ENCODE results near the gene CYP4A22.
A peak's percentile ranks its signal among the peaks of the same experiment; 100 is the strongest.
"Not testable (repeated sequence)": the region's sequence is repeated elsewhere in the genome, so short reads cannot be mapped to it uniquely, and the experiment has no call there.

The CYP4A22 gene

GRCh38 chr1:47184822-47185677 lies 47.8 kb downstream of the CYP4A22 start:
- DNase-seq = no peak

DNA sequence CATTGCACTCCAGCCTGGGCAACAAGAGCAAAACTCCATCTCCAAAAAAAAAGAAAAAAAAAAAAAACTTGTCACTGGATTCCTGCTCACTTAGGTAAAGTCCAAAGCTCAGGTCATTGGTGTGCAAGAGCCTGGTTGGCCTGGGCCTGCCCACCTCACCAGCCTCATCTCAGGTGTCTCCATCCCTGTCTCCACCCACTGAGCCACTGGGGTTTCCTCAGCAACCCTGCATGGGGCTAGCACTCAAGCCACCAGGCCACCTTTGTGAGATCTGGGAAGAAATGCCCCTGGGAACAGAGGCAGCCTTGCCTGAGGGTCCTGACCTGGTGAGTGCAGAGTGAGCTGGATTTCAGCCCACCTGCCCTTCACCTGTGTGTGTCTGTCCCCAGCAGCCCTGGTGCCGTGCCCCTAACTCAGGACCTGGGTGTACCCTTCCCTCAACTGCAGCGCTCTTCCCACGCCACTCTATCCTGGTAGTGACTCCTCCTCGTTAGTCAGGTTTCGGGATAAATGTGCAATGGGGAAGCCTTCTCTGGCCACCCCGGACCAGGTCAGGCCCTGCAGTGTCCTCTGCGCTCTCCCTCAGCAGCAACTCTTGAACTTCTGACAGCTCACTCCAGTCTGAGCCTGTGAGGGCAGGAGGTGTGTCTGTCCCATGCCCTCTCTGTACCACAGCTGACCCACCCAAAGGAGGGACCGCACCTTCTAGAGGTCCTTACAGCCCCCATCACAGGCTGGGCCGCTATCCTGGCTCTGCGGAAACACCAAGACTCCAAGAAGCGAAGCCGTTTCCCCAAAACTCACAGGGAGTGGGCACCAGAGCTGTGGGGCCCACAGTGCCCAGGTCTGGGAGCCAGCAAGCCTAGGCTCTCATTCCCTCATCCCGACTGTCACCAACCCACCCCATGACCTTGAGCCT lies 49.3 kb downstream of the CYP4A22 start:
- no peak for DNase-seq

- DNase-seq = no peak
Observed at GRCh38 chr1:47187231-47187925, 50.1 kb downstream of the CYP4A22 start.

DNA sequence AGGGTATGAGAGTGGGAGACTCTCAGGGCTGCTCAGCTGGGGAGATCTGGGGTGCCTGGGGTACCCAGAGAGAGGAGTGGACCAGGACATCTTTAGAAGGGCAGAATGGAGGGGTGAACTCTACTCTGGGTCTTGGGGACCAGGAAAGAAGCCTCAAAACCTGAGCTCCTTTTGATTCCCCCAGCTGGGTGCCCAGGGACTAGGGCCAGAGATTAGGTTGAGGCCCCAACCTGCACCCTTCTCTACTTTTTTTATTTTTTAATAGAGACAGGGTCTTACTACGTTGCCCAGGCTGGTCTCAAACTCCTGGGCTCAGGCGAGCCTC lies 50.6 kb downstream of the CYP4A22 start:
- DNase-seq = no peak

DNA sequence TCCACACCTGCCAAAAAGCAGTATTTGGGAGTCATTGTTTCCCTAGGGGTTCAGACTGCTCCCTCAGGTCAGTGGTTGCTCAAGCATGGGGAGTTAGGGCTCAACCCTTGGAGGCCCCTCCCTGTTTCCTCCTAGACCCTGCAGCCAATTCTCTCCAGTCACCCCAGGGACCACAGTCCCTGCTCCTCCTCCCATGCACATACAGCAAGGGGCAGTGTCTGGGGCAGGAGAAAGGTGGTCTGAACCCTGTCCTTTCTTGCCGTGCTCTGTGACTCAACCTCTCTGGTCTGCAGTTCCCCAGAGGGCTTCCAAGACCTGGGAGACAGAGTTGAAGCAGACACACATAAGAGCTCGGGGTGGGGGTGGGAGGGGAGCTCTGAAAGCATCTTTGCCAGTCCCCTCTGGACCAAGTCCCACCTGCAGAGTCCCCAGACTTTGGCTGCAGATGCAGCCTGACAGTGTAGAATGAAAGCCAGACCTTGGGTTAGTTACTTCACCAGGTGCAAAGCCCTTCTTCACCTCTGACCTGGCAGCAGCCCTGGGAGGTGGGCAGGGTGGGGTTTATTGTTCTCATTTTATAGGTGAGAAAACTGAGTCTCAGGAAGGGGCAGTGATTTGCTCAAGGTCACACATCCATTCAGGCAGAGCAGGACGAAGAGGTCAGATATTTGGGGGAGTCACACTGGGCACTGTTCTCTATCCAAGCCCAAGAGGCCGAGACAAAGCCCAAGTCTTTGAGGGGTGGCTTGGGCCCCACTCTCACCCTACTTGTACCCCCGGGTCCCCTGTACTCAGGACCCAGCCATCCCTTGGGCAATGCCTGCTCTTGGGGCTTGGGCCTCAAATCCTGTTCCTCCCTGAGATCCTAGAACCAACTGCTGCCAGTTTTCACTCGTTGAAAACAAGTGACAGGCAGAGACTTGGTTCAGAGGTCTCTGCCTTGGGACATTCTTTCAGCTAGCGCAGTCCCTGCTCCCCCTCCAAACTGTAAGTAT lies 51.8 kb downstream of the CYP4A22 start:
- no peak for DNase-seq

GRCh38 chr1:47189844-47190508 lies 52.7 kb downstream of the CYP4A22 start, which contains the start of gene PDZK1IP1:
TSS of gene PDZK1IP1 (minus strand) at chr1:47190036. CDS start at chr1:47189932, 104 bp downstream.
- peak in 5 of 14 donors; percentile 20 to 73 (median 24) for DNase-seq

DNA sequence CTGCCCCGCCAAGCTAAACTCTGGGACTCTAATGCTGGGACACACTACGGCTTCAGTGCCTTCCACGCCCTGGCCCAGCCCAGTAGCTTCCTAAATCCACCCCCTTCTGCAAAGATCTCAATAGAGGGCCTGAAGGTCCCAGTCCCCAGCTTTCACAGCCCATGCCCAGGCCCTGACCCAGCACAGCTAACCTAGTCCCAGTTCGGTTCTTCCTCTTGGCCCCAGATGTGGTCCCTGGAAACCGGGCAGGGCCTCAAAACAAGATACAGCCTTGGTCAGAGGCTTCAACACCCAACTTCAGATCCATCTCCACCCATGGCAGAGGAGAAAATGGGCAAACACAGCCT lies 53.2 kb downstream of the CYP4A22 start:
- no peak for DNase-seq

DNA sequence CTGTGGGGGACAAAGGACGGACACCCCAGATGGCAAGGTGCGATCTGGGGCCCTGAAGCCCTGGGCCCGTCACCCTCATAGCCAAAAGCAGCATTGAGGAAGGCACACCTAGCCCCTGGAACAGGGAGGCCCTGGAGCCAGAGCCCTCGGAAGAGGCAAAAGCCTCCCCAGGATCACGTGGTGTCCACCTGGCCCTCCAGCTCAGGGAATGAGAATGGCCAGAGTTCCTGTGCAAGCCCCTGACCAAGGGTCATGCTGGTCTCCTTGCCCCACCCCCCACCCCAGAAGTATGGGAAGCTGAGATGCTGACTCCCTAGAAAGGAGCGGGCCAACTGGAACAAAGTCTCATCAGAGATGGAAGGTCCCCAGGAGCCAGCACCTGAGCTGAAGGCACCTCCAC lies 53.6 kb downstream of the CYP4A22 start:
- DNase-seq = no peak

- no peak for DNase-seq
Observed at GRCh38 chr1:47191940-47192457, 54.8 kb downstream of the CYP4A22 start.

DNA sequence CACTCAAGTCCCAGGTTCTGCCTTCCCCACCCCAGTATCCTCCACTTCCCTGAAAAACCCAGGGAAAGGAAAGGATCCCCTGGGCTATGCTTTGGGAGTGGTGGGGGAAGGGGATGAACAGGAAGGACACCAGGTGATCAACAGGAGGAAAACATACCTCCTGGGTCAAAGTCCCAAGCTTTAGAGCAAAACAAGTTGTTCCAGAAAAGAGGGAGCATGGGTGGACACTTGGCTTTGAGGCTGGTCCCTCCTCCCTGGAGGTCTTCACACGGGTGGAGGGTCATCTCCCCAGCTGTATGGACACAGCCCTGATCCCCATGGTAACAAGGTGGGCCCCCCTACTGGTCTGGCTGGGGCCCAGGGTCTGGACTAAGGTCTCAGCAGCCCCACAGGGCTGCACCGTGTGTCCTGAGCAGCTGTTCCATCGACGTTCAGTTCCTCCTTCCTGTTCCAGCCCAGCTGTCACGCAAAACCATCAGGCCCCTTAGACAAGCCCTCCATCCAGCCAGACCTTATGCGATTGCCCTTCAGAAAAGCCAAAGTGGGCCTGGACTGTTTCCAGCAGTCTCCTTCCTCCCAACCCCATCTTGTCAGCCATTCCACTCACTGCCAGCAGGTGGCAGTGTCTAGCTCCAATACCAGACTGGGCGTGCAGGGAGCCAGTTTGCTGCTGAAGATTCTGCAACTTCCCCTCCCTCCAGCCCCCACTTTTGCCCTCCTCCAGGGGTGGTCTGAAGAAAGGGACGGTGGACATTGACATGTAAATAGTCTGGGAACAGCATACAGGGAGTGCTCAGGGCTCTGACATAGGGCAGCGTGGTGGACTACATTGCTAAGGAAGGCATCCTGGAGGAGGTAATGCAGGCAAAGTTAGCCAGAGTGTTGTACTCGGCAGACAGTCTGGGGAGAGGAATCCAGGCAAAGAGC lies 55.5 kb downstream of the CYP4A22 start:
- DNase-seq = peak in 10 of 14 donors; percentile 6 to 59 (median 28)

- DNase-seq = not testable (repeated sequence)
Observed at GRCh38 chr1:47193496-47193895, 56.3 kb downstream of the CYP4A22 start.

GRCh38 chr1:47194311-47194710 lies 57.1 kb downstream of the CYP4A22 start:
- no peak for DNase-seq

GRCh38 chr1:47195981-47196380 lies 58.7 kb downstream of the CYP4A22 start:
- not testable (repeated sequence) for DNase-seq

DNA sequence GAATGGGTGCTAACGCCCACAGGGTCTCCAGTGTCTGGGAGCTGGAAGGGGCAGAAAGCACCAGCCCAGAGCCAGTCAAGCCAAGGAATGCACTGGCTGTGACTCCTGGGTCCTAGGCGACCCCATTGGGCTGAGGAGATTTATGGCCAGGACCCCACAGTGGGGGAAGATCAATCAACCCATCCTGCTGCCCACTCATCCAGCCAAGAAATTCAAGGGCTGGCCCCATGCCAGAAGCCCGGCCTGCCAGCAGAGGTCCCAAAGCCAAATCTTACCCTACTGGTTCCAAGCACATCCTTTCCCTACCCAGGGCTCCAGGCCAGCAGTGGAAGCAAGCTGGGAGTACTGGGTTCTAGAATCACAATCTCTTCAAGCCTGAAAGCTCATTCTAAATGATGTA lies 59.4 kb downstream of the CYP4A22 start:
- peak in 1 of 14 donors; percentile 63 for DNase-seq

GRCh38 chr1:47198214-47198613 lies 61.0 kb downstream of the CYP4A22 start:
- DNase-seq = no peak

All from C1 segment of cervical spinal cord (tissue), 14 donors.